ENCODE data around the gene LTB. TPM values are rescaled to one million over a fixed set of nuclear protein-coding genes. Genes with fewer than 3 reads are reported as not detected.

The LTB gene
- total RNA-seq, 1 donor from 2014 or later, result 155 TPM

- ATAC-seq (ENCODE audit: low read depth) (peak; percentile 71), DNase-seq (peak; percentile 94)
- intact Hi-C loops (cut with micrococcal nuclease), result loop anchor here (1.0 to 2.0 kb wide), 7 partner anchors 9 to 40 kb away; partner anchors contain the start of genes LTA, NFKBIL1 and PRRC2A
- Mint-ChIP-seq H3K4me3 (peak overlapping the region; percentile 99), H3K4me1 (peaks cover 83% of the 10 kb centered on the region), H3K27me3 (no peaks in the 10 kb centered on the region), H3K27ac (peak overlapping the region; percentile 94), H3K9me3 (no peaks in the 10 kb centered on the region), H3K36me3 (ENCODE audit: low read depth) (peaks cover 48% of the 10 kb centered on the region)
- POLR2A ChIA-PET, result interaction anchor here (0.6 to 26.0 kb wide), 12 partner anchors 4 to 234 kb away, joined by 3 to 1155 read pairs (median 22); partner anchors contain the start of genes ATP6V1G2, BAG6, DDX39B and LST1
- CTCF ChIA-PET, result interaction anchor here (0.6 to 25.7 kb wide), 8 partner anchors 8 to 1094 kb away, joined by 3 to 611 read pairs (median 9); partner anchors contain the start of genes ATP6V1G2, DDX39B, GPANK1 and LTA
- peak; percentile 91 for TF ChIP-seq CTCF (IDR thresholded peaks at IDR 0.05)
Observed at GRCh38 chr6:31580807-31581433, 1.3 kb downstream of the LTB start.

GRCh38 chr6:31580438-31580740 is 1.8 kb downstream of the LTB start:
- intact Hi-C loops (cut with micrococcal nuclease), result loop anchor here (1.0 to 2.0 kb wide), 5 partner anchors 8 to 40 kb away; partner anchors contain the start of genes LTA and PRRC2A
- ChIA-PET POLR2A (interaction anchor here (0.6 to 26.0 kb wide), 9 partner anchors 4 to 234 kb away, joined by 4 to 1155 read pairs (median 44); partner anchors contain the start of genes ATP6V1G2, BAG6, DDX39B and LST1), CTCF (interaction anchor here (1.0 to 25.7 kb wide), 7 partner anchors 8 to 250 kb away, joined by 3 to 611 read pairs (median 12); partner anchors contain the start of genes ATP6V1G2, DDX39B, GPANK1 and LTA)
- Mint-ChIP-seq H3K4me1 (peaks cover 83% of the 10 kb centered on the region), H3K4me3 (peak overlapping the region; percentile 99), H3K27me3 (no peaks in the 10 kb centered on the region), H3K36me3 (ENCODE audit: low read depth) (peaks cover 53% of the 10 kb centered on the region), H3K27ac (peak overlapping the region; percentile 94), H3K9me3 (no peaks in the 10 kb centered on the region)
- DNase-seq (no peak), ATAC-seq (ENCODE audit: low read depth) (no peak)
- TF ChIP-seq CTCF (IDR thresholded peaks at IDR 0.05), result no peak

- DNase-seq, result no peak
- intact Hi-C loops (cut with micrococcal nuclease), result loop anchor here (1.0 to 2.0 kb wide), 5 partner anchors 7 to 41 kb away; partner anchors contain the start of genes LTA and PRRC2A
- Mint-ChIP-seq H3K27ac (peak overlapping the region; percentile 94), H3K4me1 (peaks cover 83% of the 10 kb centered on the region), H3K27me3 (no peaks in the 10 kb centered on the region), H3K4me3 (peak overlapping the region; percentile 99), H3K36me3 (ENCODE audit: low read depth) (peaks cover 55% of the 10 kb centered on the region), H3K9me3 (no peaks in the 10 kb centered on the region)
- POLR2A ChIA-PET, result interaction anchor here (0.6 to 26.0 kb wide), 9 partner anchors 3 to 235 kb away, joined by 4 to 1155 read pairs (median 44); partner anchors contain the start of genes ATP6V1G2, BAG6, DDX39B and LST1
- no peak for ATAC-seq (ENCODE audit: low read depth)
- no peak for TF ChIP-seq CTCF (IDR thresholded peaks at IDR 0.05)
- CTCF ChIA-PET, result interaction anchor here (1.0 to 25.7 kb wide), 6 partner anchors 9 to 85 kb away, joined by 3 to 611 read pairs (median 16); partner anchors contain the start of genes ATP6V1G2, DDX39B, GPANK1 and LTA
Observed at GRCh38 chr6:31579546-31580437, 2.4 kb downstream of the LTB start.

- DNase-seq, result no peak
- Mint-ChIP-seq H3K36me3 (ENCODE audit: low read depth) (peaks cover 57% of the 10 kb centered on the region), H3K27ac (peak overlapping the region; percentile 94), H3K9me3 (no peaks in the 10 kb centered on the region), H3K4me3 (peak overlapping the region; percentile 78), H3K4me1 (peaks cover 83% of the 10 kb centered on the region), H3K27me3 (no peaks in the 10 kb centered on the region)
- intact Hi-C loops (cut with micrococcal nuclease), result no loop called here
- CTCF ChIA-PET, result interaction anchor here (2.2 to 25.7 kb wide), 3 partner anchors 11 to 26 kb away, joined by 12 to 611 read pairs (median 577); partner anchors contain the start of genes ATP6V1G2, DDX39B, NCR3 and NFKBIL1
- ATAC-seq (ENCODE audit: low read depth), result no peak
- POLR2A ChIA-PET, result interaction anchor here (12.8 to 26.0 kb wide), 4 partner anchors 2 to 27 kb away, joined by 234 to 1155 read pairs (median 868); partner anchors contain the start of genes LST1, LTA, LTB and NCR3
- TF ChIP-seq CTCF (IDR thresholded peaks at IDR 0.05), result no peak
Observed at GRCh38 chr6:31579119-31579505, 3.1 kb downstream of the LTB start.
